HepG2 (cell line): ENCODE results near the gene GNAI2. TPM values are rescaled to one million over a fixed set of nuclear protein-coding genes. Genes with fewer than 3 reads are reported as not detected.

Experiments
- ARHGAP35 ChIP-seq: sonication (generic); formaldehyde crosslinking; IDR thresholded peaks from 2 replicates; pipeline ENCODE4 v1.9.0; 2022; ENCODE audit warnings: mild to moderate bottlenecking, inconsistent platforms, moderate library complexity, missing genetic modification reagents, borderline replicate concordance
- FOXC1 ChIP-seq: sonication (generic); formaldehyde crosslinking; IDR thresholded peaks from 2 replicates; pipeline ENCODE4 v1.8.0; 2022; ENCODE audit warnings: mild to moderate bottlenecking, missing genetic modification reagents, borderline replicate concordance
- HNRNPL ChIP-seq: fragments of 200-400 bp; formaldehyde crosslinking; IDR thresholded peaks from 2 replicates; pipeline ENCODE4 v1.6.1; 2017; ENCODE audit warnings: mild to moderate bottlenecking, low read depth, low read length
- PTBP1 ChIP-seq: fragments of 200-400 bp; formaldehyde crosslinking; IDR thresholded peaks from 2 replicates; pipeline ENCODE4 v1.6.1; 2018; ENCODE audit warnings: low read length, low read depth; ENCODE audit not compliant: poor library complexity, severe bottlenecking
- RBM22 ChIP-seq: fragments of 200-400 bp; formaldehyde crosslinking; optimal IDR thresholded peaks from 2 replicates; pipeline ENCODE3; 2017; ENCODE audit warnings: mild to moderate bottlenecking, low read length, moderate library complexity
- SAP130 ChIP-seq: IDR thresholded peaks from 2 replicates; pipeline ENCODE4 v1.6.1; 2016; ENCODE audit warnings: low read depth
- SIN3B ChIP-seq: fragments of 150-350 bp; IDR thresholded peaks from 2 replicates; pipeline ENCODE4 v1.6.1; 2014; ENCODE audit warnings: low read length
- THYN1 ChIP-seq: sonication (generic); formaldehyde crosslinking; IDR thresholded peaks from 2 replicates; pipeline ENCODE4 v1.8.1; 2023; ENCODE audit warnings: low read depth, mild to moderate bottlenecking, moderate library complexity, missing genetic modification reagents, borderline replicate concordance
- ZNF17 ChIP-seq: sonication (generic); formaldehyde crosslinking; IDR thresholded peaks from 2 replicates; pipeline ENCODE4 v1.5.0; 2020; ENCODE audit warnings: mild to moderate bottlenecking, missing genetic modification reagents
- ZNF230 ChIP-seq: sonication (generic); formaldehyde crosslinking; IDR thresholded peaks from 2 replicates; pipeline ENCODE4 v1.4.0; 2020; ENCODE audit warnings: mild to moderate bottlenecking, missing genetic modification reagents
- ZNF292 ChIP-seq: sonication (generic); formaldehyde crosslinking; IDR thresholded peaks from 2 replicates; pipeline ENCODE4 v1.8.1; 2022; ENCODE audit warnings: mild to moderate bottlenecking, low read depth, missing genetic modification reagents, borderline replicate concordance
- ZNF614 ChIP-seq: IDR thresholded peaks from 2 replicates; pipeline ENCODE4 v1.6.1; 2018; ENCODE audit warnings: missing biosample characterization, missing genetic modification reagents, inconsistent platforms, borderline replicate concordance
- ZNF615 ChIP-seq: sonication (generic); formaldehyde crosslinking; IDR thresholded peaks from 2 replicates; pipeline ENCODE4 v1.5.0; 2020; ENCODE audit warnings: mild to moderate bottlenecking, missing genetic modification reagents, borderline replicate concordance
- ZNF768 ChIP-seq: sonication (generic); formaldehyde crosslinking; IDR thresholded peaks from 2 replicates; pipeline ENCODE4 v1.4.0; 2020; ENCODE audit warnings: missing genetic modification reagents
- ZNF878 ChIP-seq: sonication (generic); formaldehyde crosslinking; IDR thresholded peaks from 2 replicates; pipeline ENCODE4 v1.8.1; 2023; ENCODE audit warnings: mild to moderate bottlenecking, missing genetic modification reagents, moderate library complexity
- polyA plus RNA-seq, 8 experiments: library from polyadenylated mRNA; depleted of rRNA in 3 of 8; stranded (reverse) in 7 of 8; unstranded in 1 of 8; fragments of >200 nt; fragmentation: Illumina TruSeq in 4 of 8; extraction: Trizol in 4 of 8; gene quantifications; 2 replicates each; pipeline versions ENCODE4 v1.2.1 to v1.2.3, GENCODE V29; 2011 to 2016; ENCODE audit warnings: low read depth in 4 of 8, missing spikeins in 1 of 8, mixed read lengths in 1 of 8; ENCODE audit not compliant: insufficient read depth in 1 of 8
- total RNA-seq, 5 experiments: library from RNA; depleted of rRNA; stranded (reverse); fragments of >200 nt; fragmentation: Illumina TruSeq; extraction: Trizol; gene quantifications; 2 replicates each; pipeline ENCODE4 v1.2.3, GENCODE V29; 2016; ENCODE audit warnings: low read depth in 1 of 5
- TF ChIP-seq, protein P1 (sequence below): sonication (generic); formaldehyde crosslinking; IDR thresholded peaks from 2 replicates; pipeline ENCODE4 v1.5.0; 2020; ENCODE audit warnings: mild to moderate bottlenecking, missing genetic modification reagents
- TF ChIP-seq, protein P2 (sequence below): IDR thresholded peaks from 2 replicates; pipeline ENCODE4 v1.4.0; 2020; ENCODE audit warnings: mild to moderate bottlenecking, missing genetic modification reagents
- TF ChIP-seq, protein P3 (sequence below): sonication (generic); formaldehyde crosslinking; IDR thresholded peaks from 2 replicates; pipeline ENCODE4 v1.8.0; 2022; ENCODE audit warnings: mild to moderate bottlenecking, missing genetic modification reagents, moderate library complexity
- TF ChIP-seq, protein P4 (sequence below): sonication (generic); formaldehyde crosslinking; conservative IDR thresholded peaks from 2 replicates; pipeline ENCODE4 v1.8.1; 2023; ENCODE audit warnings: missing genetic modification reagents
- TF ChIP-seq, protein P5 (sequence below): fragments of 450-650 bp; IDR thresholded peaks from 2 replicates; pipeline ENCODE4 v1.6.1; 2017

The GNAI2 gene
- total and polyA plus RNA-seq, 2 of the 13 experiments (the other 11 are each of a cell fraction or from before 2014, with no cell fraction given), result 51.1 to 66.2 TPM

DNA sequence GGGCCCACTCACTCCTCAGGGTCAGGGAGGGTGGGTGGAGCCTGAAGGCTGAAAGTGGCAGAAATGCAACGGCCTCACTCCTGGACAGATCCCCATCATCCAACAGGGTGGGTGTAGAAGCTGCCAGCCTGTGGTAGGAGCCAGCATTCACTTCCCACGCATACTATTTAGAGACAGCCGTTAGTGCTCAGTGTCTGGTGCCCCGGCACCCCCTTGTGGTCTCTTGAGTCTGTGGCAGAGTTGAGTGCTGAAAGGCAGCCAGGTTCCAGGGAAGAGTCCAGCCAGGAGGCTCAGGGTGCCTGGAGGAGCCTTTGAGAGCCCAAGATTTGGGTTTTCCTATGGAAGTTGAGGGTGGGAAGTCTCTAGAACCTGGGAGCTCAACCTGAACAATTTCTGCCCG, 46.7 kb upstream of the GNAI2 start (continued):
- TF ChIP-seq HNRNPL, result no peak
- peak; percentile 31; the same call in 1 of the 2 replicates for TF ChIP-seq SAP130
- TF ChIP-seq ZNF614 (CRISPR knock-in tag), result no peak
- TF ChIP-seq ZNF17 (CRISPR knock-in tag), result no peak
- TF ChIP-seq ZNF878 (CRISPR knock-in tag), result 0 out of 2 replicates have a peak, but pooled peaks have one; percentile 27
- no peak for TF ChIP-seq PTBP1
- TF ChIP-seq, protein P1, sequence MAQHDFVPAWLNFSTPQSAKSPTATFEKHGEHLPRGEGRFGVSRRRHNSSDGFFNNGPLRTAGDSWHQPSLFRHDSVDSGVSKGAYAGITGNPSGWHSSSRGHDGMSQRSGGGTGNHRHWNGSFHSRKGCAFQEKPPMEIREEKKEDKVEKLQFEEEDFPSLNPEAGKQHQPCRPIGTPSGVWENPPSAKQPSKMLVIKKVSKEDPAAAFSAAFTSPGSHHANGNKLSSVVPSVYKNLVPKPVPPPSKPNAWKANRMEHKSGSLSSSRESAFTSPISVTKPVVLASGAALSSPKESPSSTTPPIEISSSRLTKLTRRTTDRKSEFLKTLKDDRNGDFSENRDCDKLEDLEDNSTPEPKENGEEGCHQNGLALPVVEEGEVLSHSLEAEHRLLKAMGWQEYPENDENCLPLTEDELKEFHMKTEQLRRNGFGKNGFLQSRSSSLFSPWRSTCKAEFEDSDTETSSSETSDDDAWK (CRISPR knock-in tag), result no peak
- no peak for TF ChIP-seq SIN3B
- no peak for TF ChIP-seq ZNF230 (CRISPR knock-in tag)
- TF ChIP-seq ZNF615 (CRISPR knock-in tag), result no peak
- TF ChIP-seq ARHGAP35 (CRISPR knock-in tag), result no peak
- TF ChIP-seq THYN1 (CRISPR knock-in tag), result no peak
- TF ChIP-seq, protein P2, sequence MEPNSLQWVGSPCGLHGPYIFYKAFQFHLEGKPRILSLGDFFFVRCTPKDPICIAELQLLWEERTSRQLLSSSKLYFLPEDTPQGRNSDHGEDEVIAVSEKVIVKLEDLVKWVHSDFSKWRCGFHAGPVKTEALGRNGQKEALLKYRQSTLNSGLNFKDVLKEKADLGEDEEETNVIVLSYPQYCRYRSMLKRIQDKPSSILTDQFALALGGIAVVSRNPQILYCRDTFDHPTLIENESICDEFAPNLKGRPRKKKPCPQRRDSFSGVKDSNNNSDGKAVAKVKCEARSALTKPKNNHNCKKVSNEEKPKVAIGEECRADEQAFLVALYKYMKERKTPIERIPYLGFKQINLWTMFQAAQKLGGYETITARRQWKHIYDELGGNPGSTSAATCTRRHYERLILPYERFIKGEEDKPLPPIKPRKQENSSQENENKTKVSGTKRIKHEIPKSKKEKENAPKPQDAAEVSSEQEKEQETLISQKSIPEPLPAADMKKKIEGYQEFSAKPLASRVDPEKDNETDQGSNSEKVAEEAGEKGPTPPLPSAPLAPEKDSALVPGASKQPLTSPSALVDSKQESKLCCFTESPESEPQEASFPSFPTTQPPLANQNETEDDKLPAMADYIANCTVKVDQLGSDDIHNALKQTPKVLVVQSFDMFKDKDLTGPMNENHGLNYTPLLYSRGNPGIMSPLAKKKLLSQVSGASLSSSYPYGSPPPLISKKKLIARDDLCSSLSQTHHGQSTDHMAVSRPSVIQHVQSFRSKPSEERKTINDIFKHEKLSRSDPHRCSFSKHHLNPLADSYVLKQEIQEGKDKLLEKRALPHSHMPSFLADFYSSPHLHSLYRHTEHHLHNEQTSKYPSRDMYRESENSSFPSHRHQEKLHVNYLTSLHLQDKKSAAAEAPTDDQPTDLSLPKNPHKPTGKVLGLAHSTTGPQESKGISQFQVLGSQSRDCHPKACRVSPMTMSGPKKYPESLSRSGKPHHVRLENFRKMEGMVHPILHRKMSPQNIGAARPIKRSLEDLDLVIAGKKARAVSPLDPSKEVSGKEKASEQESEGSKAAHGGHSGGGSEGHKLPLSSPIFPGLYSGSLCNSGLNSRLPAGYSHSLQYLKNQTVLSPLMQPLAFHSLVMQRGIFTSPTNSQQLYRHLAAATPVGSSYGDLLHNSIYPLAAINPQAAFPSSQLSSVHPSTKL, result 0 out of 2 replicates have a peak, but pooled peaks have one; percentile 8
- no peak for TF ChIP-seq FOXC1 (CRISPR knock-in tag)
- TF ChIP-seq ZNF768, result no peak
- TF ChIP-seq, protein P3, sequence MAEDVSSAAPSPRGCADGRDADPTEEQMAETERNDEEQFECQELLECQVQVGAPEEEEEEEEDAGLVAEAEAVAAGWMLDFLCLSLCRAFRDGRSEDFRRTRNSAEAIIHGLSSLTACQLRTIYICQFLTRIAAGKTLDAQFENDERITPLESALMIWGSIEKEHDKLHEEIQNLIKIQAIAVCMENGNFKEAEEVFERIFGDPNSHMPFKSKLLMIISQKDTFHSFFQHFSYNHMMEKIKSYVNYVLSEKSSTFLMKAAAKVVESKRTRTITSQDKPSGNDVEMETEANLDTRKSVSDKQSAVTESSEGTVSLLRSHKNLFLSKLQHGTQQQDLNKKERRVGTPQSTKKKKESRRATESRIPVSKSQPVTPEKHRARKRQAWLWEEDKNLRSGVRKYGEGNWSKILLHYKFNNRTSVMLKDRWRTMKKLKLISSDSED, result no peak
- TF ChIP-seq, protein P4, sequence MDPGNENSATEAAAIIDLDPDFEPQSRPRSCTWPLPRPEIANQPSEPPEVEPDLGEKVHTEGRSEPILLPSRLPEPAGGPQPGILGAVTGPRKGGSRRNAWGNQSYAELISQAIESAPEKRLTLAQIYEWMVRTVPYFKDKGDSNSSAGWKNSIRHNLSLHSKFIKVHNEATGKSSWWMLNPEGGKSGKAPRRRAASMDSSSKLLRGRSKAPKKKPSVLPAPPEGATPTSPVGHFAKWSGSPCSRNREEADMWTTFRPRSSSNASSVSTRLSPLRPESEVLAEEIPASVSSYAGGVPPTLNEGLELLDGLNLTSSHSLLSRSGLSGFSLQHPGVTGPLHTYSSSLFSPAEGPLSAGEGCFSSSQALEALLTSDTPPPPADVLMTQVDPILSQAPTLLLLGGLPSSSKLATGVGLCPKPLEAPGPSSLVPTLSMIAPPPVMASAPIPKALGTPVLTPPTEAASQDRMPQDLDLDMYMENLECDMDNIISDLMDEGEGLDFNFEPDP (CRISPR knock-in tag), result no peak
- TF ChIP-seq ZNF292 (CRISPR knock-in tag), result no peak
- TF ChIP-seq, protein P5, sequence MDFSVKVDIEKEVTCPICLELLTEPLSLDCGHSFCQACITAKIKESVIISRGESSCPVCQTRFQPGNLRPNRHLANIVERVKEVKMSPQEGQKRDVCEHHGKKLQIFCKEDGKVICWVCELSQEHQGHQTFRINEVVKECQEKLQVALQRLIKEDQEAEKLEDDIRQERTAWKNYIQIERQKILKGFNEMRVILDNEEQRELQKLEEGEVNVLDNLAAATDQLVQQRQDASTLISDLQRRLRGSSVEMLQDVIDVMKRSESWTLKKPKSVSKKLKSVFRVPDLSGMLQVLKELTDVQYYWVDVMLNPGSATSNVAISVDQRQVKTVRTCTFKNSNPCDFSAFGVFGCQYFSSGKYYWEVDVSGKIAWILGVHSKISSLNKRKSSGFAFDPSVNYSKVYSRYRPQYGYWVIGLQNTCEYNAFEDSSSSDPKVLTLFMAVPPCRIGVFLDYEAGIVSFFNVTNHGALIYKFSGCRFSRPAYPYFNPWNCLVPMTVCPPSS, result no peak
- peak; percentile 73 for TF ChIP-seq RBM22
